Stomach (tissue), 4 donors: ENCODE measurements around the gene PECR.

Experiments
- EP300 ChIP-seq: sonication (generic); formaldehyde crosslinking; IDR thresholded peaks from one replicate; pipeline ENCODE4 v1.6.1; 2017; ENCODE audit warnings: antibody characterized with exemption
- POLR2A ChIP-seq, 4 donors: fragments of 450-650 bp; IDR thresholded peaks; one replicate each; pipeline ENCODE4 v1.6.1; 2016; ENCODE audit warnings: antibody characterized with exemption in 4 of 4, control low read depth in 2 of 4, mild to moderate bottlenecking in 1 of 4, moderate library complexity in 1 of 4
- POLR2AphosphoS5 ChIP-seq, 3 donors: sonication (generic); formaldehyde crosslinking; IDR thresholded peaks; one replicate each; pipeline ENCODE4 v1.6.1; 2016; ENCODE audit warnings: antibody characterized with exemption in 3 of 3
- TF ChIP-seq, protein P1 (sequence below), 7 experiments: fragments of 450-650 bp in 4 of 7; fragments of 200-600 bp in 3 of 7; sonication (generic) in 3 of 7; IDR thresholded peaks; one replicate each; pipeline ENCODE4 v1.5.1; 2016 to 2019; ENCODE audit warnings: antibody characterized with exemption in 7 of 7, control low read depth in 2 of 7, mild to moderate bottlenecking in 1 of 7

DNA sequence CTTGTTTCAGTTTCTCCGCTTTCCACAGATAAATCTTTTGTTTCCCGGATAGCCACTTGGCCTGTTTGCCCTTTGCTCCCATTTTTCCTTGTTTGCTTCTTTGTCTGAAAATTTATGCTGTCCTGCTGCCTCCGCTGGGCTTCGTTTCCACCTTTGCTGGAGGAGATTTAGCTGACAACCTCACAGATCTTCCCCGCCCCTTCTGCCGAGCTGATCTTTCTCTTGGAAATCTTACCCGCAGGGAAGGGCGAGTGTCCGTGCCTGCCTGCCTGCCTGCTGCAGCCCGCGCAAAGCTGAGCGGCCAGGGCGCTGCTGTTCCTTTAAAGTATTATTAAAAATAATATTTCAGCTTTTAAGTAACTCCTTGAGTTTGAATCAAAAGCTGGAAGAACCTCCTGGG, 26.2 kb upstream of the PECR start:
- TF ChIP-seq, protein P1, sequence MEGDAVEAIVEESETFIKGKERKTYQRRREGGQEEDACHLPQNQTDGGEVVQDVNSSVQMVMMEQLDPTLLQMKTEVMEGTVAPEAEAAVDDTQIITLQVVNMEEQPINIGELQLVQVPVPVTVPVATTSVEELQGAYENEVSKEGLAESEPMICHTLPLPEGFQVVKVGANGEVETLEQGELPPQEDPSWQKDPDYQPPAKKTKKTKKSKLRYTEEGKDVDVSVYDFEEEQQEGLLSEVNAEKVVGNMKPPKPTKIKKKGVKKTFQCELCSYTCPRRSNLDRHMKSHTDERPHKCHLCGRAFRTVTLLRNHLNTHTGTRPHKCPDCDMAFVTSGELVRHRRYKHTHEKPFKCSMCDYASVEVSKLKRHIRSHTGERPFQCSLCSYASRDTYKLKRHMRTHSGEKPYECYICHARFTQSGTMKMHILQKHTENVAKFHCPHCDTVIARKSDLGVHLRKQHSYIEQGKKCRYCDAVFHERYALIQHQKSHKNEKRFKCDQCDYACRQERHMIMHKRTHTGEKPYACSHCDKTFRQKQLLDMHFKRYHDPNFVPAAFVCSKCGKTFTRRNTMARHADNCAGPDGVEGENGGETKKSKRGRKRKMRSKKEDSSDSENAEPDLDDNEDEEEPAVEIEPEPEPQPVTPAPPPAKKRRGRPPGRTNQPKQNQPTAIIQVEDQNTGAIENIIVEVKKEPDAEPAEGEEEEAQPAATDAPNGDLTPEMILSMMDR (IDR thresholded peaks at IDR 0.05) = no peak
- TF ChIP-seq POLR2A (IDR thresholded peaks at IDR 0.05) (no peak), EP300 (no peak), POLR2AphosphoS5 (IDR thresholded peaks at IDR 0.05) (no peak)
